Uterus (tissue), 2 donors: ENCODE results near the gene HOXD10.

Source experiments
- CTCF ChIP-seq, 4 experiments: fragments of 200-600 bp in 2 of 4; fragments of 450-650 bp in 2 of 4; sonication (generic) in 2 of 4; IDR thresholded peaks; one replicate each; pipeline ENCODE4 v1.5.1; 2016 to 2019; ENCODE audit warnings: antibody characterized with exemption in 4 of 4, mild to moderate bottlenecking in 2 of 4, moderate library complexity in 1 of 4
- POLR2A ChIP-seq, 2 donors: fragments of 450-650 bp; IDR thresholded peaks; one replicate each; pipeline ENCODE4 v1.6.1; 2016; ENCODE audit warnings: antibody characterized with exemption in 2 of 2, mild to moderate bottlenecking in 1 of 2, moderate library complexity in 1 of 2

GRCh38 chr2:176148751-176149421, 32.3 kb downstream of the HOXD10 start:
- TF ChIP-seq CTCF (IDR thresholded peaks at IDR 0.05) (no peak), POLR2A (IDR thresholded peaks at IDR 0.05) (no peak)
